ENCODE results near the gene TRPT1. TPM values are rescaled to one million over a fixed set of nuclear protein-coding genes. Genes with fewer than 3 reads are reported as not detected.

Gene TRPT1
- total RNA-seq, 1 experiment from 2014 or later, result 66.1 TPM

- Histone ChIP-seq H3K27me3 (ENCODE audit: control insufficient read depth, insufficient read depth, low read length) (no peaks in the 10 kb centered on the region), H3K4me3 (ENCODE audit: low read depth in 2 of 2, low read length in 2 of 2) (no peak overlapping the region), H3K27ac (ENCODE audit: low read length) (no peak overlapping the region), H3K9me3 (ENCODE audit: control insufficient read depth, insufficient read depth, low read depth, low read length) (no peaks in the 10 kb centered on the region), H3K36me3 (ENCODE audit: control insufficient read depth, insufficient read depth, low read length) (no peaks in the 10 kb centered on the region; the same call in 1 of the 2 replicates), H3K4me1 (ENCODE audit: control insufficient read depth, insufficient read depth, low read length) (no peaks in the 10 kb centered on the region; the same call in 1 of the 2 replicates)
- no peak for ATAC-seq
- TF ChIP-seq SIN3A (IDR thresholded peaks at IDR 0.05; ENCODE audit: borderline replicate concordance, insufficient read depth, low read depth, low read length) (no peak), POLR2AphosphoS5 (IDR thresholded peaks at IDR 0.05; ENCODE audit: low read depth, low read length) (no peak)
- in situ Hi-C loops (cut with HindIII; ENCODE audit: low pct_unique_long_range_greater_than_20kb, low sequenced_read_pairs) (no loop called here), intact Hi-C loops (cut with micrococcal nuclease; ENCODE audit: unreplicated experiment) (no loop called here)
- no TSS peak for BruUV-seq (replicated peaks)
- ChIA-PET CTCF (interaction anchor here (0.6 kb wide), 1 partner anchor 57 kb away, joined by 6 read pairs; no protein-coding TSS in a partner anchor), POLR2A (no interaction called here)
- no peak for DNase-seq (ENCODE audit: low read depth, low spot score)
Measured at GRCh38 chr11:64210301-64211020, 15.5 kb downstream of the TRPT1 start.

GRCh38 chr11:64209563-64209843 lies 16.5 kb downstream of the TRPT1 start:
- TF ChIP-seq REST (IDR thresholded peaks at IDR 0.05; ENCODE audit: insufficient read depth in 1 of 2, low read depth in 2 of 2, low read length in 1 of 2) (no peak), CTCF (IDR thresholded peaks at IDR 0.05) (no peak), TCF7L2 (IDR thresholded peaks at IDR 0.05; ENCODE audit: low read depth, low read length) (no peak), POLR2AphosphoS5 (IDR thresholded peaks at IDR 0.05; ENCODE audit: low read depth, low read length) (no peak), SIN3A (IDR thresholded peaks at IDR 0.05; ENCODE audit: borderline replicate concordance, insufficient read depth, low read depth, low read length) (no peak)

More at GRCh38 chr11:64209563-64209843, 16.5 kb downstream of the TRPT1 start:
- Histone ChIP-seq H3K4me3 (ENCODE audit: low read depth in 2 of 2, low read length in 2 of 2) (no peak overlapping the region), H3K4me1 (ENCODE audit: control insufficient read depth, insufficient read depth, low read length) (no peaks in the 10 kb centered on the region; the same call in 1 of the 2 replicates), H3K36me3 (ENCODE audit: control insufficient read depth, insufficient read depth, low read length) (no peaks in the 10 kb centered on the region; the same call in none of the 2 replicates), H3K9me3 (ENCODE audit: control insufficient read depth, insufficient read depth, low read depth, low read length) (no peaks in the 10 kb centered on the region), H3K27ac (ENCODE audit: low read length) (no peak overlapping the region), H3K27me3 (ENCODE audit: control insufficient read depth, insufficient read depth, low read length) (no peaks in the 10 kb centered on the region)
- ATAC-seq (no peak), DNase-seq (ENCODE audit: low read depth, low spot score) (no peak)
- ChIA-PET CTCF (no interaction called here), POLR2A (no interaction called here)
- no TSS peak for BruUV-seq (replicated peaks)
- intact Hi-C loops (cut with micrococcal nuclease; ENCODE audit: unreplicated experiment) (no loop called here), in situ Hi-C loops (cut with HindIII; ENCODE audit: low pct_unique_long_range_greater_than_20kb, low sequenced_read_pairs) (no loop called here)

Measured in Panc1 (cell line).